DND-41 (cell line): ENCODE data around the gene ADRM1.

Experiments
- EZH2 ChIP-seq: IDR thresholded peaks from 3 replicates; pipeline ENCODE4 v1.6.1; 2012; ENCODE audit warnings: borderline replicate concordance, low read depth, mild to moderate bottlenecking, moderate library complexity, low read length, inconsistent platforms; ENCODE audit not compliant: severe bottlenecking
- TF ChIP-seq, protein P1 (sequence below): IDR thresholded peaks from 2 replicates; pipeline ENCODE4 v1.5.1; 2012; ENCODE audit warnings: borderline replicate concordance, low read length, moderate library complexity, mild to moderate bottlenecking; ENCODE audit not compliant: poor library complexity, severe bottlenecking; ENCODE audit errors: extremely low read depth

DNA sequence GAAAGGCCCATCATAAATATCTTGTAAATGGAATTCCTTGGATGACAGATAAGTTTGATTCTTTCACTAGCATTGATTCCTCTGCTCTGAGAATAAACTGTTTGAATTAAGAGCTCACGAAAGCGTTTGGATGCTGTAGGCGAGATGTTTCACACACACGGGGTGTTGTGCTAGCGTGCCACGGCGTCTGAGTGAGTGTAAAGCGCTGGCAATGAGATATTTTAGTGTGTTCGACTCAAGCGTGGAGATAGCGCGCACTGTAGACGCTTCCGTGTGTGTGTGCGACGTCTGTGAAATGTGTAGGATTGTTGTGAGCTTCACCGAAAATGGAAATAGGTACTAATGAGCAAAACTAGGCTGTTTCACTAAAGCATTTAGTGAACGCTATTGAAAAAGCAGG, 29.4 kb upstream of the ADRM1 start:
- no peak for TF ChIP-seq EZH2
- TF ChIP-seq, protein P1, sequence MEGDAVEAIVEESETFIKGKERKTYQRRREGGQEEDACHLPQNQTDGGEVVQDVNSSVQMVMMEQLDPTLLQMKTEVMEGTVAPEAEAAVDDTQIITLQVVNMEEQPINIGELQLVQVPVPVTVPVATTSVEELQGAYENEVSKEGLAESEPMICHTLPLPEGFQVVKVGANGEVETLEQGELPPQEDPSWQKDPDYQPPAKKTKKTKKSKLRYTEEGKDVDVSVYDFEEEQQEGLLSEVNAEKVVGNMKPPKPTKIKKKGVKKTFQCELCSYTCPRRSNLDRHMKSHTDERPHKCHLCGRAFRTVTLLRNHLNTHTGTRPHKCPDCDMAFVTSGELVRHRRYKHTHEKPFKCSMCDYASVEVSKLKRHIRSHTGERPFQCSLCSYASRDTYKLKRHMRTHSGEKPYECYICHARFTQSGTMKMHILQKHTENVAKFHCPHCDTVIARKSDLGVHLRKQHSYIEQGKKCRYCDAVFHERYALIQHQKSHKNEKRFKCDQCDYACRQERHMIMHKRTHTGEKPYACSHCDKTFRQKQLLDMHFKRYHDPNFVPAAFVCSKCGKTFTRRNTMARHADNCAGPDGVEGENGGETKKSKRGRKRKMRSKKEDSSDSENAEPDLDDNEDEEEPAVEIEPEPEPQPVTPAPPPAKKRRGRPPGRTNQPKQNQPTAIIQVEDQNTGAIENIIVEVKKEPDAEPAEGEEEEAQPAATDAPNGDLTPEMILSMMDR = no peak
